ENCODE measurements around the gene TRMO. TPM values are rescaled to one million over a fixed set of nuclear protein-coding genes. Genes with fewer than 3 reads are reported as not detected.

TRMO gene
- total RNA-seq, 1 donor from 2014 or later, result 11.2 TPM

- Mint-ChIP-seq H3K9me3 (ENCODE audit: unreplicated experiment) (no peaks in the 10 kb centered on the region), H3K27ac (ENCODE audit: unreplicated experiment) (no peak overlapping the region), H3K36me3 (ENCODE audit: unreplicated experiment) (no peaks in the 10 kb centered on the region), H3K27me3 (ENCODE audit: unreplicated experiment) (no peaks in the 10 kb centered on the region), H3K4me3 (ENCODE audit: unreplicated experiment) (no peak overlapping the region), H3K4me1 (ENCODE audit: low read depth, unreplicated experiment) (peaks cover 8% of the 10 kb centered on the region)
- no peak for TF ChIP-seq CTCF (IDR thresholded peaks at IDR 0.05; ENCODE audit: partially characterized antibody, unreplicated experiment)
- DNase-seq, result no peak
Measured at GRCh38 chr9:97933297-97933998, 11.1 kb upstream of the TRMO start.

GRCh38 chr9:97930972-97931371 is 8.7 kb upstream of the TRMO start:
- no peaks in the 10 kb centered on the region for H3K36me3 Mint-ChIP-seq (ENCODE audit: unreplicated experiment)

DNA sequence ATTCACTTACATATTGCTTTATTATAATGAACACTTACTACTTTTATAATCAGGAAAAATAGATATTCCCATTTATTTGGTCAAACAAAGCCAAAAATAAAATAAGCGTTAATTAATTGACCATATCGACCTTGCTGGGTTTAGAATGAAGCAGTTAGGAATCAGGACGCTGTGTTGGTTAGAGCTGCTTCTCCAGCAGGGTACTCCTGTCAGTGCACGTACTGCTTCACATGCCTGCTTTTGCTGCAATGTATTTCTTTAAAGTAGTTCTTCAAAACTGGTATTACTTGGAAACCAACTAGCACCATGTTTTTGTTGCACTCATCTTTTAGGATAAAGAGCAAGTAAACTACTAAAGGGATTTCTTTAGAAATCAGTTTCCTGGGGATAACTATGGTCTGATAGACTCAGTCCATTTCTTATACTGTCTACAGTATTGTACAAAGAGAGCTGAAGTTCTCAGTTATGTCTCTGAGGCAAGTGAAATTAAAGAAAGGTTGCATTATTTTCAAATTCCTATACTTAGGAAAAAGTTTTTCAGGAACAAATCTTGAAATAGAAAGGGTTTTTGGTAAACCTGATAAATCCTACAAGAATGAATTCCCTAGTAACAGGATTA is 6.8 kb upstream of the TRMO start:
- no peak for DNase-seq
- Mint-ChIP-seq H3K27me3 (ENCODE audit: unreplicated experiment) (no peaks in the 10 kb centered on the region), H3K4me3 (ENCODE audit: unreplicated experiment) (no peak overlapping the region), H3K4me1 (ENCODE audit: low read depth, unreplicated experiment) (no peaks in the 10 kb centered on the region), H3K27ac (ENCODE audit: unreplicated experiment) (no peak overlapping the region), H3K36me3 (ENCODE audit: unreplicated experiment) (no peaks in the 10 kb centered on the region), H3K9me3 (ENCODE audit: unreplicated experiment) (no peaks in the 10 kb centered on the region)
- TF ChIP-seq CTCF (IDR thresholded peaks at IDR 0.05; ENCODE audit: partially characterized antibody, unreplicated experiment), result no peak

More at GRCh38 chr9:97930972-97931371, 8.7 kb upstream of the TRMO start:
- H3K4me1 Mint-ChIP-seq (ENCODE audit: low read depth, unreplicated experiment), result peaks cover 8% of the 10 kb centered on the region
- H3K4me3 Mint-ChIP-seq (ENCODE audit: unreplicated experiment), result no peak overlapping the region
- no peak overlapping the region for H3K27ac Mint-ChIP-seq (ENCODE audit: unreplicated experiment)
- TF ChIP-seq CTCF (IDR thresholded peaks at IDR 0.05; ENCODE audit: partially characterized antibody, unreplicated experiment), result no peak
- no peaks in the 10 kb centered on the region for H3K9me3 Mint-ChIP-seq (ENCODE audit: unreplicated experiment)
- no peak for DNase-seq
- no peaks in the 10 kb centered on the region for H3K27me3 Mint-ChIP-seq (ENCODE audit: unreplicated experiment)

DNA sequence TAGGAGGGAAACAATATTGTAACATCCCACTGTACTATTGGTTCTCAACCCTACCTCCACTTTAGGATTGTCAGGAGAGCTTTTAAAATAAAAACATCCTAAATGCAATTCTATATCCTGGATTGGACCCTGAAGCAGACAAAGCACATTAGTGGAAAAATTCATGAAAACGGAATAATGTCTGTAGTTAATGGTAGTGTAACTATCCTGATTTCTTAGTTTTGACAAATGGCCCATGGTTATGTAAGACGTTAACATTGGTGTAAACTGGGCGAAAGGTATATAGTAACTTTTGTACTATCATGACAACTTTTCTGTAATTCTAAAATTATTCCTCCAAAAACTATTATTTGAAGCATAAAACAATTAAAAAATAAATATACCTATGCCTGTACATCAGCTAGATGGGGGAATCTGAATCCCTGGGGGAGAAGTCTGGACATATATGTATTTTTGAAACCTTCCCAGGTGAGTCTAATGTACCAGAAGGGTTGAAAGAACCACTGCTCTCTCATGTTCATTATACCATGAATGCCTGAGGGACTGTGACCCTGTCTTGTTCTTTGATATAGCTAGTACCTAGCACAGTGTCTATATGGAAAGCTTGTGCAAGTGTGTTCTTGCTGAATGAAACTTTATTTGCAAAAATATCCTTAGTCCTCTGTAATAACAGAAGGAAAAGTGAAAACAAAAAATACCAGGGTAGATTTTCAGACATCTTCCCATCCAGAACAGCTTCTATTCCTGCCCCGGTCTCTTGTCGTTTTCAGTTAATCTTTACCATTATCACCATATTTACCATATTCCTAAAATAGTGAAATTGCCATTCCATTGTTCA is 3.4 kb upstream of the TRMO start:
- TF ChIP-seq CTCF (IDR thresholded peaks at IDR 0.05; ENCODE audit: partially characterized antibody, unreplicated experiment), result no peak
- DNase-seq, result no peak
- H3K4me3 Mint-ChIP-seq (ENCODE audit: unreplicated experiment), result no peak overlapping the region
- H3K27ac Mint-ChIP-seq (ENCODE audit: unreplicated experiment), result no peak overlapping the region
- peaks cover 13% of the 10 kb centered on the region for H3K9me3 Mint-ChIP-seq (ENCODE audit: unreplicated experiment)
- H3K36me3 Mint-ChIP-seq (ENCODE audit: unreplicated experiment), result no peaks in the 10 kb centered on the region
- peaks cover 4% of the 10 kb centered on the region for H3K4me1 Mint-ChIP-seq (ENCODE audit: low read depth, unreplicated experiment)
- H3K27me3 Mint-ChIP-seq (ENCODE audit: unreplicated experiment), result peaks cover 10% of the 10 kb centered on the region

Measured in glutamatergic neuron (in vitro differentiated cells).